Pulmonary artery endothelial cell (primary cell): ENCODE measurements around the gene BLMH. TPM values are rescaled to one million over a fixed set of nuclear protein-coding genes. Genes with fewer than 3 reads are reported as not detected.

ENCODE experiments used
- DNase-seq: peaks from one replicate; pipeline ENCODE4 v3.0.0-alpha.2; 2011; ENCODE audit warnings: low read depth, low spot score
- total RNA-seq: library from RNA; depleted of rRNA; stranded (reverse); fragments of >200 nt; gene quantifications from 2 replicates; pipeline ENCODE4 v1.2.3, GENCODE V29; 2014

BLMH gene
- total RNA-seq, 1 donor from 2014 or later: 56.8 TPM

DNA sequence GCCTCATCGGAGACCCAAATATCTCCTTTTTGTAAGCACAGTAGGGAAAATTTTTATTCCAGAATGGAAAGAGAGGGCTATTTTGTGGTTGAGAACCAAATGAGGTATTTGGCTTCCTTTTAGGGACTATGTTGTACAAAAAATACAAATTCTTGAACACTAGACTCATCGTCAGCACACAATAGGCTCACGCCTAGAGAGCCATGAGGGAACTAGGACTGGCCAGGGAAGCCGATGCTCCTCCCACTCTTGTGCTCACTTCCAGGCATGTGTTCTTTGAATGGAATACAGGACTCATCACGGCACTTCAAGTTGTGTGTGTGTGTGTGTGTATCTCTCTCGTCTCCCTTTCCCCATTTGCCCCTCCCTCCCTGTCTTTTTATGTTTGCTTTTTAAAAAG, 17.8 kb upstream of the BLMH start:
- no peak for DNase-seq

DNA sequence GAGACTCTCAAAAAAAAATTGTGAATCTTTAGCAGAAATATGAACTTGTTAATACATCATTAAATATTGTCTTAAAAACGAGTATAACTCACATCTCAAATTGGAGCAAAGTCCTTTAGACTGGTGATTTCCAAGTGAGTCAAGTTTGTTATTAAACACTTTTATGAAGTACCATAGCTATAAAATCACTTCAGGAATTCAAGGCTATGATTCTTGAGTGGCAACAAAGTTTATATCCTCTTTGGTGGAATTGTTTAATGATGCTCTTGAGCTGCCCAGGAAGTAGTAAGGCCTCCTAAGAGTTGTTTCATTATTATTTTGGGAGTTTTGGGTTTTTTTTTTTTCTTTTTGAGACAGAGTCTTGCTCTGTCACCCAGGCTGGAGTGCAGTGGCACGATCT, 16.7 kb upstream of the BLMH start:
- DNase-seq: no peak

DNA sequence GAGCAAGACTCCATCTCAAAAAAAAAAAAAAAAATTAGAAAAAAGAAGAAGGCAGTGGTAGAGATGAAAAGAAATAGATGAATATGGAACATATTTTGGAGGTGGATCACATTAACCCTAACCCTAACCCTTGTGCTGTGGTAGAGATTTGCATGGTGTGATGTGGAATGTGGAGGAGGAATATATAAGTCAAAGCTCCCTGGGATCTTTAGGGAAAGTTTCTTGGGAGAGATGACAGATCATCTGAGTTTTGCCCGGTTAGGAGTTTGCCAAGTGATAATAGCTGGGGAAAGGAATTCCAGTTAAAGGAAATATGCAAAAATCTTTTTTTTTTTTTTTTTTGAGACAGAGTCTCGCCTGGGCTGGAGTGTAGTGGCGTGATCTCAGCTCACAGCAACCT, 13.0 kb upstream of the BLMH start:
- no peak for DNase-seq

DNA sequence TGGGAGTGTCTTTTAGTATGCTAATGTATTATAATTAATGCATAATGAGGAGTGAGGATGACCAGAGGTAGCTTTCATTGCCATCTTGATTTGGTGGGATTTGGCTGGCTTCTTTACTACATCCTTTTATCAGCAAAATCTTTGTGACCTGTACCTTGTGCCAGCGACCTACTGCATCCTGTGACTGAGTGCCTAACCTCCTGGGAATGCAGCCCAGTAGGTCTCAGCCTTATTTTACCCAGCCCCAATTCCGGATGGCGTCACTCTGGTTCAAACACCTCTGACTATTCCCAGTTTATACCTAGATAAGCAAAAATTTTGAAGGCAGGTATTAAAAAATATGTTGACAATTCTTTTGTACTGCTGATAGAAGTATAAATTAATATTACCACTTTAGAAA, 10.5 kb upstream of the BLMH start:
- DNase-seq: no peak

DNA sequence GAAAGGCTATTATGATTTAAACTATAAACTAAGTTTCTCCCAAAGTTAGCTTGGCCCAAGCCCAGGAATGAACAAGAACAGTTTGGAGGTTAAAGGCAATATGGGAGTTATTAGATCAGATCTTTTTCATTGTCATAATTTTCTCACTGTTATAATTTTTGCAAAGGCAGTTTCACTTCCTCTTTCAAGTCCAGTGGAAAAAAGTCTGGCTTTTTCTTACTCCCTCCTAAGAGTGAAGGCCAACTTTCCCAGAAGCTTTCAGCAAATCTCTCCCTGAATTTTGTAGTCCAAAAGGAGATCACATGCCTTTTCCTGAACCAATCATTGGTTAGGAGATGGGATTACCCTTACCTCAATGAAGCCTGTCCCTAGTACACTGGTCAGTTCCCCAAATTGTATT, 9.1 kb upstream of the BLMH start:
- no peak for DNase-seq

DNA sequence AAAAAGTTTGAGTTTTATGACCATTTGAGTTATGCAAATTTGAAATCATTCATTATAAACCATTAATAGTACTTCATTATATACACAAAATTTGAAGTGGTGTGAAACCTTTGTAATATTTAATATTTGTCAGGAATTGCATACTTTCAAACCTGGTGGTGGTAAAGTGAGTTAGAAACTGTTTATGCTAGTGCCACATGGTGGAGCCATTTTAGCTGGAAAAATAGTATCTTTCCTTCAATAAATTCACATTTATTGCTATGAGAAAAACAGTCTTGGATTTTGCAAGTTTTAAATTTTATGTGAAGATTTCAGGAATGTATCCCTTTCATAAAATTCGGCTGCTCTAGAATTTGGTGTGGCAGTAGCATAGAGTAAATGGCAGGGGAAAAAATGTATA, 7.3 kb upstream of the BLMH start:
- DNase-seq: no peak

DNA sequence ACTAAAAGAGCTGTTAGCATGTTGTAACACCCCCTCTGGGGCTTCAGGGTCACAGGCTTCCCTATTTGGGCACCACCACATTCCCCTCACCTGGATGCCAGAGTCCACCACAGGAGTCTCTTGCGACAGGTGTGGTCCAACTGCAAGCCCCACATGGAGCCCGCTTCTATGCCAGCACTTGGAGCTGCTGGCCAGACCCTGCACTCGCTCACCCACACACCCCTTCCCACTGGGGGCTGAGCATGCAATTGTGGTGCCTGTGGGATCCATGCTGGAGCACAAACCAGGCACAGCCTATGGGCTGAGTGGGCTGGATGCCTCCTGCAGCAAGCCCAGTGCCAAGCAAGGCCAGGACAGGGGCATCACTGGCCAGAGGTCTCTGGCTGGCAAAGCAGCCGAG, 6.0 kb upstream of the BLMH start:
- no peak for DNase-seq

DNA sequence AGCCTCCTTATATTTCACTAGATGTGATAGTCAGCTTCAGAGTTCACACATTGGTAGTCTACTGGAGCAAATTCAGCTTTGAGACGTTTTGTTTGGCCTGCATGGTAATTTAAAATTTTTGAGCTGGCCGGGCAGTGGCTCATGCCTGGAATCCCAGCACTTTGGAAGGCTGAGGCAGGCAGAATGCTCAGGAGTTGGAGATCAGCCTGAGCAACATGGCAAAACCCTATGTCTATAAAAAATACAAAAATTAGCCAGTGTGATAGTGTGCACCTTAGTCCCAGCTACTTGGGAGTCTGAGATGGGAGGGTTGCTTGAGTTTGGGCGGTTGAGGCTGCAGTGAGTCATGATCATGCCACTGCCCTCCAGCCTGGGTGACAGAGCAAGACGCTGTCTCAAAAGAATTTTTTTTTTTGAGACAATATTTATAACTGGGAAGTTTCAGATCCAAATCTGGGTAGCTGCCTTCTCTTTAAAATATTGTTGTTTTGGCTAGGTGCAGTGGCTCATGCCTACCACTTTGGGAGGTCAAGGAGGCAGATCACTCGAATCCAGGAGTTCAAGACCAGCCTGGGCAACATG, 4.8 kb upstream of the BLMH start:
- DNase-seq: no peak

DNA sequence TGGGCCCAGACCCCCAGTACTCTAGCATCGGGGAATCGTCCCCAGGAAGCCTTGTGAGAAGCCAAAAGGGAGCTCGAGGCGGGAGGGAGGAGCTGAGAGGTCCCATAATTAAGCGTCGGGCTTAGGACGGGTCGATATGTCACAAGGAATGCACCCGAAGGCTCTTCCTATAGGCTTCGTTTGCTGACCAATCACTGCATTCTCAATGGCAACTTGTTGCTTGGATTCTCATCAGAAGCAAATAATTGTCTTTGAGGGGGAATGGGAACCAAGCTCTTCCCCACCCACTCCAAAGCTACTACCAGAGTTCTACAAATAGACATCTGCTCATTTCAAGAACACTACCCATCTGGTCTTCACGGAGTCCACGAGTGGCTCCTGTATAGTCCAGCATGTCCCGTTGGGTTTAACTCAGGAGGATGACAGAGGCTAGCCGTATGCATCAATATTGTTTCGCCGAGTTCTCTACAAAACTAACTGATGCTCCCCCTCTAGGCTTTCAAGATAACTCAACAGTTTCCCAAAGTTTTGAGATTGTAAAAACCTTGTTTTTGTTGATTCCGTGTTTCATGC, 628 bp upstream of the BLMH start:
- DNase-seq: no peak

DNA sequence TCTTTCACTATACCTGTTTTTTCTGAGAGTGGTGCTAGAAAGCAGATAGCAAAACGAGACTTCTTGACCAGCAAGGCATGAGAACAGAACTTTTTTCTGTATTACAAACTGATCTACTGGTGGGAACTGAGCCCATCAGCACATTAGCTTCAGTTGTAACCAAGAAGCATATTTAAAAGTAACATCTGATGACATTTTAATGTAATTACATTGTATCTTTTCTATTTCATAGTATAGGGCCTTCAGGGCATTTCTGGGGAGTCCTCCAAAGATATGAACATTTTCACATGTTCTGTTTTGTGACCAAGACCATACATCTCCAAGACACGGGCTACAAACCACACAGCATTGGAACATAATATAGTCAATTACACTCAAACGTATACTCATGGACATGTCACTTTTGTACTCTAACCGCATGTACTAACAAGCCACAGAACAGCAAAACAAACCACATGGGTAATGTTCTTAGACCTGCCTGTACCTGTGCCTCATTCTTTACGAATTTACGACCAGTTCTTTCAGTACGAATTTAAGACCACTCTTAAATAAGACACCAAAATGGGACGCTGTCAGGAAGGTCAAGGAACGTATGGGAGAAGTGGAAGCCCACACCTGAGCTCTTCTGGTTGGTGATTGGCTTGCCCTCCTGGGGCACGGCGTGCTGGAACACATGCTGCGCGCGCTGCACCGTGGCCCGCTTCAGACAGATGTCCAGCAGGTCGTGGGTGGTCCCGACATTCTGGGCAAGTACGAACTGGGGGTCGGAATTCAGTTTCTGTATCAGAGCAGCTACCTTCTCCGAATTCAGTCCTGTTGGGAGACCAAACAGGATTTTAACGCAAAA, 825 bp downstream of the BLMH start:
- DNase-seq: no peak

DNA sequence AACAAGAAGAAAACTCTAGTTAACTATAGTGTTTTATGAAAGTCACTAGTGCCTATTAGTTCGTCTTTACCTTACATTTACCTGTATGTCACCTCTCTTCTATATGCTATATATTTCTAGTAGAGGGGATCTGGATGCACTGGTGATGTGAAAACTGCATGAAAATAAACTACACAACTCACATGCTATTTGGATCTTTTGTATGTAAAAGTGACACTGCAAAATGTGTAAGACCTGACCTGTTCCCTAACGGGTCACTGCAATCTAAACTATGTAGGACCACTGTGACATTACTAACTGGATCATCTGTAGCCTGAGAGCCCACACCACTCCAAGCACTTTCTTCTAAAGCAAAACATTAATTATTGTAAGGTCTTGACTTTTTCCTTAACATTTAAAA, 1.7 kb downstream of the BLMH start:
- DNase-seq: no peak

DNA sequence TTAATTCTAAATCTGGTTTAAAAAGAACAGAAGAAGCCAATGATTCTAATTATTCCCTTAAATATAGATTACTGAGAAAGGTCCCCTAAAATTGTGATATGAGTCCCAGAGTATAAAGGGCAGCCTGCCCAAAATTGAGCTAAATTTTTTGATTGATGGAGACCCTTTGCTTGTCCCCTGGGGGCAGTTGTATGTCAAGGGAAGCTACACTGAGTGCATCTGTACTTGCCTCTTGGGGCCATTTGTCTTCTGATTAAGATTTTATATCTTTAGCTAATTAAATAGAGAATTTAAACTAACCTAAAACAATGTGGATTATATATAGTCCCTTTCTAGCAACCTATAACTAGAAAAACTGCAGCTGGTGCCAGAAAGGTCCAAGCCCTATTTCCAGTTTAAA, 12.6 kb downstream of the BLMH start:
- no peak for DNase-seq

DNA sequence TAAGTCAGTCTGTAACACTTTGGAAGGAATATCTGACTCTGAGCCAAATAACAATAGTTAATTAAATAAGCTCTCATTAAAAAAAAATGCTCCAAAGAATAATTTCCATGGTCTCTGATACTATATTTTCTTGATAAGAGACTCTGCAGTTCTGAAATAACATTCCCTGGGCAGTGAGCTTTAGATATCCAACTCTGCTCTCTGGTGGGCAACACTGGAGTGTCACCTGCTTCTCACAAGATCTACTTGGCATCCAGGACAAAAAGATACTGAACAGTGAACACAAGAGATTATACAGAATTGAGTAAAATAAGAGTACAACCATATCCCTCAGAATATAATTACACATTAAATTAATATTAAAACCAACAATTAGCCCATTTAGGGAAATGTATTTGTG, 13.7 kb downstream of the BLMH start:
- peak; percentile 43 for DNase-seq

DNA sequence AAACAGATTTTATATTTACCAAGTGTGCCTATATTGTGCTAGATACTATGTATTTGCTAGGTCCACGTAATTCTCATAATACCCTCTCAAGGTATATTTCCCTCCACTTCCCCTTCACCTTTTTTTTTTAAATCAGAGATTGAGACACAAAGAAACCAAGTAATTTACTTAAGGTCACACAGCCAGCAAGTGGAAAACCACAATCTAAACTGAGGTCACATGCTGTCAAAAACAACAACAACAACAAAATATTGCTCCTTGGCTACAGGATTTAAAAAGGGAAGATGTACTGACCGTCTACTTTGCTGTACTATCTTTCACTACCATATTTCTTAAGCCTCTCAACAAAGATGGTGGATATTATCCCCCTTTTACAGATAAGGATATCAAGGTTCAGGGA, 15.8 kb downstream of the BLMH start:
- no peak for DNase-seq

DNA sequence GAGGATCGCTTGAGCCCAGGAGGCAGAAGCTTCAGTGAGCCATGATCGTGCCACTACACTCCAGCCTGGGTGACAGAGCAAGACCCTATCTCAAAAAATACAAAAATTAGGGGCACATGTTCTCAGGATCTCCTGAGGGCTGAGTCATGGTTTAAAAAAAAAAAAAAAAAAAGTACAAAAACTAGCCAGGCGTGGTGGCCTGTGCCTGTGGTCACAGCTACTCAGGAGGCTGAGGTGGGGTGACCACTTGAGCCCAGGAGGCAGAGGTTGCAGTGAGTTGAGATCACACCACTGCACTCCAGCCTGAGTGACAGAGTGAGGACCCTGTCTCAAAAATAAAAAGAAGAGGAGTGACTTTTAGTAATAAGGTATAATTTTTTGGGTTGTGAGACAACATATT, 16.9 kb downstream of the BLMH start:
- DNase-seq: no peak

DNA sequence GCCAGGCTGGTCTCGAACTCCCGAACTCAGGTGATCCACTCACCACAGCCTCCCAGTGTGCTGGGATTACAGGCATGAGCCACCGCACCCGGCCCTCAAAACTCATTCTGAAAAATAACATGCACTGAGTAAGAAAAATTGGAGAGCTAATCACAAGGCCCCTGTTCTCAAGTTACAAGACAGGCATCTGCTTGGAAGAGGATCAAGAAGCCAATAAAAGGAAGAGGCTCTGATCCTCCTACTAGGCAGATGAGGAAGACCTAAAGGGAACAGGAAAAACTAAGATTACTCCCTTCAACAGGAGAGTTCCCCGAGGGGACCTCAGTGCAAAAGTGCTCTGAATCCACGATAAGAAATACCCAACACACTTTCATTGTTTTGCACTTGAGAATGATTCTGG, 18.4 kb downstream of the BLMH start:
- DNase-seq: no peak

DNA sequence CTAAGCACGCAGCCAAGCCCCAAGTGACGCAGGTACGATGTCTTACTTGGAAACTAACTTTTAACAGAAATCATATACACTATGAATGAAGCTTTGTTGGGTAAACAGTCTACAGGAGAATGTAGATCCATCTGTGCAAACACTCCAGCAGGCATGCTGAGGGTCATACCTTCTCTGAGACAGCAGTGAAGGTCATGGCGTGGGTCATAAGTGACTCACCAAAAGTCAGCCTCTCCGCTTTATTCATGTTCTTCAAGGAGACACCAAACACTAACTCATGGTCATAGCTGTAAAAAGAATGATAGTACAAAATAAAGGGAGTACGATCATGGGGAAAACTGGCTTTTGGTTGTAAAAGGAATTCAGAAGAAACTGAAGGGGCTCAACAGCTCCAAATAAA, 20.6 kb downstream of the BLMH start:
- DNase-seq: no peak

DNA sequence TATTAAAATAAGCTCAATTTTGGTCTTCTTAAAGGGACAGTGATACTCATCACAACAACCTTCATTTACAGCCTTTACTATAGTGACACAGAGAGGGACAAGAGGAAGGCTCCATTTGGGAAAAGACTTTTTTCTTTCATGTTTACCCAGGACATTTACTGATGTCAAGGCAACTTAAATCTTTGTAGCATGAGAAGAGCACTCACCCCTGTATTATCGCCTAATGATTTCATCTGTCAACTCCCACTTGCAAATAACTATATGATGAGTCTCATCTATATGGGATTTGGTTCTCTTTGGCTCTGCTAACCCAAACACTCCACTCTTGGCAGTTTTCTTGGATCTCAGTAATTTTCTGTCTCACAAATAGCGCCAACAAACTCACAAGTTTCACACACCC, 24.1 kb downstream of the BLMH start:
- DNase-seq: no peak

DNA sequence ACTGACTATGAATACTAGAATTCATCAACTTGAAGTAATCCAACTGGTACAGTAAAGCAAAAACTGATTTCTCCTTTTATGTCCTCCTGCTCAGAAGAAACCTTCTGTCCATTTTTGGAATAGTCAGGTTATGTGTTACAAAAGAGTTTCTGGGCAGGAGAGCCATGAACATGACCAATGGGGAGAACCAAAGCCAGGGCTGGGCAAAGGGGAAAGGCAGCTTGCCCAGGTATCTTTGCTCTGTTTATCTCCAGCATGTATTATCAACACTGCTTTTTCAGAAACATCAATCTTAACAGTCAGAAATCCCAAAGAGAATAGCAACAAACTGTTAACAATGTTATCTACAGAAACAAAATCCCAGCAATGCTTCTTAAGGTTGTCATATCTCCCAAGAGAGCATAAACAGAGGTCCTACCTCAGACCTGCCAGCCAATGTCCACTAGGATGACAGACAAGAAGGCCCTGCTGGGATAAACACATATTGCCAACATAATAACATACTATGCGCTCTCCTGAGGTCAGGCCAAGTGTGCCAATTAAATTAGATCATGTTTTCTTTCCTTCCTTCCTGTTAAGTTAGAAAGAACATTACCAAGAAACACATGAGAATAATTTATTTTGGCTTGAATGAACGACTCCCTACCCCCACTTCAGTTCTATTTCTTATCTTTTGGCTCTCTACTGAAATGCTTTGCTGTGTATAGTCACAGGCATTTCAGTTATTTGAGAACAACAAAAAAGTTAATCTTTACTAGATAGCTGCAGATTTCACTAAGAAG, 28.0 kb downstream of the BLMH start:
- peak; percentile 79 for DNase-seq

DNA sequence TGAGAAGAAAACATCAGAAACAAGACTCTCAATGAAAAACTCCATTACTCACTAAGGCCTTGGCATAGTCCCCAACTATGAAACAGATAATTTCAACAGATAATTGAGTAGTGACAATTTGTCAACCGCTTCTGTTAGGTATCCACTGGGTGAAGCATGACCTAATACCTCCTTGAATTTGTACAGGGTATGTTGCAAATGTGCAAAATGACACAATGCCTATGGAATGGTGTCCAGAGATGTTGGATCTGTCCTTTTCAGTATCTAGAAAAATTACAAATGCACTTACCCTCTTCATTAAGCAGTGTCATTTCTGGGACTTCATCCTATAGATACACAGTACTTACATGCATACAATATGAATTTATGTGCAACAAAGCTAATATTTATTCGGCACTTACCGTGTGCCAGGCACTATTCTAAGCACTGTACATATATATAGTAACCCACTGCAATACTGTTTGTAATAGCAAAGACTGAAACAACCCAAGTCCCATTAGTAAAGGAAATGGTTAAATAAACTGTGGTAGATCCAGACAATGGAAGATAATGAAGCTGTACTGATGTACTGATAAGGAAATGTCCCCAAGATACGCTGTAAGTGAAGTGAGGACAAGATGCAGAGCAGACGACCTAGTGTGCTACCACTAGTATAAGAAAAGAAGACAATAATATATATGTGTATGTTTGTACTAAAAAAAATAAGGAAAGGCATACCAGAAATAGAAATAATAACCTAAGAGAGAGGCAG, 34.8 kb downstream of the BLMH start:
- no peak for DNase-seq

DNA sequence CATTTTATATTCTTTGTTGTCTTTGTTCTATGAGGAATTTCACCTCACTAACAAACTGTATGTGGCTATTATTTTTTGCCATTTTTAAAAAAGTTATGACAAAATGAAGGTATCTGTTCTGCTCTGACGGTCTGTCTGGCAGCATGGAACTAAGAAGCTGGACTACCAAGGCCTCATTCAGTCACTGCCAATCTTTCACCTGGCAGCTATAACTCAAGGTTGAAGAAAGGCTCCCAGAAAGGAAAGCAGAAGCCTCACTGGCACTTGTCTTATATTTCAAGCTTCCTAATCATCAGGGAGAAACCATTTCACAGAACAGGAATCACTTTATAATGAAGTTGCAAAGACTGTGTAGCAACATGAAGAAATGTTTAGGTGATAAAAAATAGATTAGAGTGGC, 37.6 kb downstream of the BLMH start:
- no peak for DNase-seq

DNA sequence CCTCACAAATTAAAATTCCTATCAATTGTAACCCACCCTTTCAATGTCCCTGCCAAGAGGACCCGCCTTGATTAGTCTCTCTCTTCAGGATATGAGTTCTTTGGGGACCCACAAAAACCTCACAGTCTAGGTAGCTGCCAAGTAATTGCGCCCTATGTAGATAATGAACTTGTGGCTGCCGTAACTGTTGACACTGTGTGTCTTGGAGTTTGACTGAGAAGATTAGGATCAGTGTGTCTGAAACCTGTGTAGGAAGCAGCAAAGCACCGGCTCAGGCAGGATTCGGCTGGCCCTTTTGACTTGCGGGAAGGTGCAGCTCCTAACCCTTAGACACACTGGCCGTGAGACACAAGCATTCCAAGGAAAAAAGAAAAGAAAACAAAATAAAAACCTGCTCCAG, 38.4 kb downstream of the BLMH start:
- no peak for DNase-seq
